Neural cell (in vitro differentiated cells): ENCODE measurements around the gene XIRP2. TPM values are rescaled to one million over a fixed set of nuclear protein-coding genes. Genes with fewer than 3 reads are reported as not detected.

Experiments
- H2AFZ ChIP-seq: fragments of 200-600, 300-800 bp; sonication (generic), shearing (Covaris generic); 2 replicates; pipeline ENCODE4 v1.6.0; 2014; ENCODE audit warnings: low read depth, mild to moderate bottlenecking, antibody characterized with exemption, low read length, moderate library complexity
- H3F3A ChIP-seq: fragments of 200-600 bp; shearing (Covaris generic); 2 replicates; pipeline ENCODE4 v1.6.1; 2016; ENCODE audit warnings: mild to moderate bottlenecking, moderate library complexity, mixed read lengths, antibody characterized with exemption, low read length; ENCODE audit not compliant: insufficient read depth, poor library complexity, severe bottlenecking
- H3K27ac ChIP-seq: fragments of 200-600, 300-800 bp; sonication (generic), shearing (Covaris generic); 2 replicates; pipeline ENCODE4 v1.5.1; 2014; ENCODE audit warnings: mild to moderate bottlenecking, low read length, moderate library complexity
- H3K27me3 ChIP-seq: fragments of 300-800, 200-600 bp; sonication (generic), shearing (Covaris generic); 2 replicates; pipeline ENCODE4 v1.6.0; 2014; ENCODE audit warnings: mild to moderate bottlenecking, low read depth, low read length, moderate library complexity; ENCODE audit not compliant: insufficient read depth
- H3K36me3 ChIP-seq: fragments of 300-800, 200-600 bp; sonication (generic), shearing (Covaris generic); 2 replicates; pipeline ENCODE4 v1.5.1; 2014; ENCODE audit warnings: mild to moderate bottlenecking, antibody characterized with exemption, low read length, moderate library complexity; ENCODE audit not compliant: insufficient read depth
- H3K4me2 ChIP-seq: fragments of 300-800, 200-600 bp; sonication (generic), shearing (Covaris generic); 2 replicates; pipeline ENCODE4 v1.6.0; 2014; ENCODE audit warnings: mild to moderate bottlenecking, low read length
- H3K4me3 ChIP-seq: fragments of 300-800, 200-600 bp; sonication (generic), shearing (Covaris generic); 2 replicates; pipeline ENCODE4 v1.5.1; 2014; ENCODE audit warnings: mild to moderate bottlenecking, low read length, moderate library complexity
- H3K79me2 ChIP-seq: fragments of 200-600 bp; shearing (Covaris generic); replicated peaks from 2 replicates; pipeline ENCODE4 v1.6.0; 2014; ENCODE audit warnings: mild to moderate bottlenecking, low read length, moderate library complexity; ENCODE audit not compliant: insufficient read depth
- H3K9ac ChIP-seq: fragments of 300-800, 200-600 bp; sonication (generic), shearing (Covaris generic); 2 replicates; pipeline ENCODE4 v1.6.1; 2016; ENCODE audit warnings: mild to moderate bottlenecking, low read length, mixed read lengths
- H3K9me2 ChIP-seq: fragments of 200-600 bp; shearing (Covaris generic); 2 replicates; pipeline ENCODE4 v1.6.1; 2016; ENCODE audit warnings: mild to moderate bottlenecking, low read length, mixed read lengths; ENCODE audit not compliant: insufficient read depth
- H3K9me3 ChIP-seq: fragments of 200-600, 300-800 bp; sonication (generic), shearing (Covaris generic); 2 replicates; pipeline ENCODE4 v1.6.1; 2016; ENCODE audit warnings: mild to moderate bottlenecking, mixed run types, low read length, moderate library complexity, mixed read lengths
- H4K20me1 ChIP-seq: fragments of 200-600 bp; shearing (Covaris generic); 2 replicates; pipeline ENCODE4 v1.6.1; 2016; ENCODE audit warnings: mild to moderate bottlenecking, mixed run types; ENCODE audit not compliant: insufficient read depth
- CTCF ChIP-seq: fragments of 450-650 bp; IDR thresholded peaks from 2 replicates; pipeline ENCODE4 v1.5.1; 2014; ENCODE audit warnings: antibody characterized with exemption, mild to moderate bottlenecking, moderate library complexity; ENCODE audit not compliant: poor library complexity, severe bottlenecking
- EP300 ChIP-seq: fragments of 450-650 bp; conservative IDR thresholded peaks from 2 replicates; pipeline ENCODE4 v1.6.1; 2014; ENCODE audit warnings: antibody characterized with exemption, mild to moderate bottlenecking, moderate library complexity; ENCODE audit not compliant: poor library complexity, severe bottlenecking
- EZH2 ChIP-seq: fragments of 200-600, 300-800 bp; shearing (Covaris generic), sonication (generic); IDR thresholded peaks from 2 replicates; pipeline ENCODE4 v1.6.1; 2014; ENCODE audit warnings: antibody characterized with exemption, low read length, borderline replicate concordance, mild to moderate bottlenecking; ENCODE audit not compliant: insufficient read depth, poor library complexity, severe bottlenecking
- MXI1 ChIP-seq: fragments of 450-650 bp; conservative IDR thresholded peaks from 2 replicates; pipeline ENCODE4 v1.6.1; 2014; ENCODE audit warnings: antibody characterized with exemption, mild to moderate bottlenecking; ENCODE audit not compliant: poor library complexity, severe bottlenecking
- POLR2AphosphoS5 ChIP-seq: IDR thresholded peaks from 2 replicates; pipeline ENCODE4 v1.6.1; 2012
- RAD21 ChIP-seq: fragments of 450-650 bp; conservative IDR thresholded peaks from 2 replicates; pipeline ENCODE4 v1.6.1; 2014; ENCODE audit warnings: antibody characterized with exemption, mild to moderate bottlenecking, moderate library complexity
- REST ChIP-seq: IDR thresholded peaks from 2 replicates; pipeline ENCODE4 v1.6.1; 2012; ENCODE audit warnings: borderline replicate concordance
- SMC3 ChIP-seq: fragments of 450-650 bp; conservative IDR thresholded peaks from 2 replicates; pipeline ENCODE4 v1.6.1; 2014; ENCODE audit warnings: antibody characterized with exemption, mild to moderate bottlenecking, moderate library complexity; ENCODE audit not compliant: poor library complexity
- TAF1 ChIP-seq: IDR thresholded peaks from 2 replicates; pipeline ENCODE4 v1.6.1; 2012; ENCODE audit warnings: low read depth
- polyA minus RNA-seq: library from RNA; depleted of rRNA, polyadenylated mRNA; stranded (reverse); fragments of >200 nt; gene quantifications from 2 replicates; pipeline ENCODE4 v1.2.3, GENCODE V29; 2014
- polyA plus RNA-seq: library from polyadenylated mRNA; depleted of rRNA; stranded (reverse); fragments of >200 nt; gene quantifications from 2 replicates; pipeline ENCODE4 v1.2.3, GENCODE V29; 2014

XIRP2 gene
- polyA plus RNA-seq (not detected in 2 replicates), polyA minus RNA-seq (not detected in 2 replicates)

GRCh38 chr2:166888180-166888579, at the start of gene XIRP2:
TSS of gene XIRP2 (plus strand) at chr2:166888480. CDS start at chr2:166903483, 15,003 bp downstream.
- H3K36me3 ChIP-seq, result no peaks in the 10 kb centered on the region
- no peak for TF ChIP-seq REST
- TF ChIP-seq SMC3, result no peak
- no peak for TF ChIP-seq MXI1
- TF ChIP-seq EZH2, result no peak
- TF ChIP-seq CTCF, result no peak
- TF ChIP-seq EP300, result no peak
- no peak within 1 kb of the TSS for H3K9ac ChIP-seq
- no peaks in the 10 kb centered on the region for H3K9me2 ChIP-seq
- no peak within 1 kb of the TSS for H2AFZ ChIP-seq
- no peaks in the 10 kb centered on the region for H3K79me2 ChIP-seq
- H3K9me3 ChIP-seq, result no peaks in the 10 kb centered on the region
- no peak within 1 kb of the TSS for H3K4me3 ChIP-seq
- no peaks in the 10 kb centered on the region for H4K20me1 ChIP-seq
- H3K4me2 ChIP-seq, result no peak within 1 kb of the TSS
- H3F3A ChIP-seq, result no peaks in the 10 kb centered on the region
- no peak within 1 kb of the TSS for H3K27ac ChIP-seq
- H3K27me3 ChIP-seq, result no peaks in the 10 kb centered on the region

GRCh38 chr2:166841152-166841551, 47.1 kb upstream of the XIRP2 start:
- H2AFZ ChIP-seq, result no peak overlapping the region
- TF ChIP-seq POLR2AphosphoS5 (no peak), EP300 (no peak), CTCF (no peak), TAF1 (no peak), RAD21 (no peak), SMC3 (no peak), MXI1 (no peak)

More at GRCh38 chr2:166841152-166841551, 47.1 kb upstream of the XIRP2 start:
- H4K20me1 ChIP-seq, result no peaks in the 10 kb centered on the region
- H3K9me3 ChIP-seq, result no peaks in the 10 kb centered on the region
- no peaks in the 10 kb centered on the region for H3K27me3 ChIP-seq
- no peaks in the 10 kb centered on the region for H3K79me2 ChIP-seq
- no peaks in the 10 kb centered on the region for H3K36me3 ChIP-seq
- no peak overlapping the region for H3K4me3 ChIP-seq
- no peak overlapping the region for H3K9ac ChIP-seq
- H3K4me2 ChIP-seq, result no peak overlapping the region
- H3F3A ChIP-seq, result no peaks in the 10 kb centered on the region
- no peaks in the 10 kb centered on the region for H3K9me2 ChIP-seq
- H3K27ac ChIP-seq, result no peak overlapping the region
